Fibroblast of skin of abdomen (primary cell): ENCODE measurements around the gene MBD5.

Experiments used
- DNase-seq: peaks from one replicate; pipeline ENCODE4 v3.0.0-alpha.2; 2013

The MBD5 gene

GRCh38 chr2:148231858-148232257 lies 211.0 kb downstream of the MBD5 start:
- DNase-seq, result no peak

DNA sequence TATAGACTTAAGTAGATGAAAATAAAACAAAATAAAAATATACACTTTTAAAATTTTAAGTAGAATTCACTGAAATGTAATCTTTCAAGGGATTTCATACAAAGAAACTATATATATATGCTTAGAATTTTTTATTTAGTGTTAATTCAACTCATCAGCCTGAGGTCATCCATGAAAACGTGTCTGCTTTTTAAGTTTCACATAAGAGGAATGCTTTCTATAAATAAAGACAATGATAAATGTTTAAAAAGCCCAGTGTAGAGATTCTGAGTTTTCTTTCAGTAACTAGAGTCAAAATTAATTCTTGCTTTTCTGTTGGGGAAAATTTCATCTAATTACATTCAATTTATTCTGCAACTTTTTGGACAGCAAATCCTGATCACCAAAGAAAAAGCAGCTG lies 213.3 kb downstream of the MBD5 start:
- no peak for DNase-seq

GRCh38 chr2:148237911-148238310 lies 217.0 kb downstream of the MBD5 start:
- DNase-seq, result peak; percentile 10

DNA sequence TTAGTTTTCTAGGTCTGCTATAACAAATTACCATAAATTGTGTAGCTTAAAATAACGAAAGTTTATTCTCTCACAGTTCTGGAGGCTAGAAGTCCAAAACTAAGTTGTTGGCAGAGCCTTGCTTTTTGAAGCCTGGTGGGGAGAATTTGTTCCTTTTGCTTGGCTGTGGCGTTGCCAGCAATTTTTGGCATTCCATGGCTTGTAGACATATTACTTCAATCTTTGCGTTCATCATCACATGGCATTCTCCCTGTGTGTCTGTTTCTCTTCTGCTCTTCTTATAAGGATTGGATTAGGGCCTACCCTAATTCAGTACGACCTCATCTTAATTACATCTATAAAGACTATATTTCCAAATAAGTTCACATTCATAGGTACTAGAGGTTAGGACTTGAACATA lies 217.7 kb downstream of the MBD5 start:
- peak; percentile 40 for DNase-seq

- DNase-seq, result no peak
Observed at GRCh38 chr2:148240838-148241237, 219.9 kb downstream of the MBD5 start.

GRCh38 chr2:148244593-148245292 lies 223.9 kb downstream of the MBD5 start:
- DNase-seq, result peak; percentile 62

DNA sequence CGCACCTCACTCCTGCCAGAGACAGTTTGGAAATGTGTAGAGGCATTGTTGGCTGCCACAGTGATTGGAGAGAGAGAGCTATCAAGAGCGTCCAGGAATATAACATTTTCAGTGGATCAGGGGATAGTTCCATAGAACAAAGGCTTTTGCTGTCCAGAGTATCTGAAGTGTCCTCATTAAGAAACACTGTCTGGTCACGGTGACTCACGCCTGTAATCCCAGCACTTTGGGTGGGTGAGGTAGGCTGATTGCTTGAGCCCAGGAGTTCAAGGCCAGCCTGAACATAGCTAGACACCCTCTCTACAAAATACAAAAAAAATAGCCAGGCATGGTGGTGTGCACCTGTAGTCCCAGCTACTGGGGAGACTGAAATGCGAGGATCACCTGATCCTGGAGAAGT lies 231.1 kb downstream of the MBD5 start:
- no peak for DNase-seq

DNA sequence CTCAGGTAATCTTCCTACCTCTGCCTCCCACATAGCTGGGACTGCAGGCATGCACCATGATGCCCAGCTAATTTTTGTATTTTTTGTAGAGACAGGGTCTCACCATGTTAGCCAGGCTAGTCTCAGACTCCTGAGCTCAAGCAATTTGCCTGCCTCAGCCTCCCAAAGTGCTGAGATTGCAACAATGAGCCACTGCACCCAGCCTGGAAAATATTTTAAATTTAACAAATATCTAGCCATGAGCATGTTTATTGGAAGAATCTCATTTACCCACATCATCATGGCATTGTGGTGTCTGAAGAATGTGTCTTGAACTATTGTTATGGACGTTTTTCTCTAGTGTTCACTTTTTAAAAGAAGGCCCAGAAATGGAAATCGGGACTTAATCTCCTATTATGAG lies 231.8 kb downstream of the MBD5 start:
- no peak for DNase-seq

- DNase-seq, result no peak
Observed at GRCh38 chr2:148253685-148254084, 232.8 kb downstream of the MBD5 start.

GRCh38 chr2:148255929-148256328 lies 235.0 kb downstream of the MBD5 start:
- DNase-seq, result no peak

DNA sequence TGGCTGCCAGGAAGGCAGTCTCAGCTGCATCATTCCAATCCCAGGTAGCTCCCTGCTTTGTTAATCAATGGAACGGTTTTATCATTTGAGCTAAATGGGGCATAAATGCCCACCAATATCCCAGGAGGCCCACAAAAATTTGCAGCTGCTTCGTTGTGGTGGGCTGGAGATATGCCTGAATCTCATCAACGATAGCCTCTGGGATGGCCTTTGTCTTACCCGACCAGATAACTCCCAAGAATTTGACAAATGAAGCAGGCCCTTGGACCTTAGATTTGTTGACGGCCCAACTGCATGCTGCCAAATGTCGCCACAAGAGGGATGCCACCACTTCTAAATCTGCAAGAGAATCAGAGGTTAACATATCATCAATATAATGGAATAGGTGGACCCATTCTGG lies 236.4 kb downstream of the MBD5 start:
- no peak for DNase-seq

- DNase-seq, result no peak
Observed at GRCh38 chr2:148258124-148258523, 237.2 kb downstream of the MBD5 start.

- DNase-seq, result no peak
Observed at GRCh38 chr2:148259674-148260073, 238.8 kb downstream of the MBD5 start.

DNA sequence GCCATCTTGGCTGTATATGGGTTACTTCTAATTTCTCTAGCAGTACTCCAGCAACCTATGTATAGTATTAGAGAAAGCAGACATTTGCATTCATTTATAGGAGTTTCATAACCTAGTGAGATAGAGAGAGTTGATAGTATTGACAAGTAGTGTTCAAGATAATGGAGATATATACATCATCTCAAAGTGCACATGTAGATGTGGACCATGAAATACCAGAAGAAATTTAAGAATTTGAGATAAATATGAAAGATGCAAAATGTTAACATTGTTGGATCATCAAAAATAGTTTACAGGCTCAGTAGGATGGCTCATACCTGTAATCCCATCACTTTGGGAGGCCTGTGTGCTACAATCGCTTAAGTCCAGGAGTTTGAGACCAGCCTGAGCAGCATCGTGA lies 243.0 kb downstream of the MBD5 start:
- DNase-seq, result no peak

DNA sequence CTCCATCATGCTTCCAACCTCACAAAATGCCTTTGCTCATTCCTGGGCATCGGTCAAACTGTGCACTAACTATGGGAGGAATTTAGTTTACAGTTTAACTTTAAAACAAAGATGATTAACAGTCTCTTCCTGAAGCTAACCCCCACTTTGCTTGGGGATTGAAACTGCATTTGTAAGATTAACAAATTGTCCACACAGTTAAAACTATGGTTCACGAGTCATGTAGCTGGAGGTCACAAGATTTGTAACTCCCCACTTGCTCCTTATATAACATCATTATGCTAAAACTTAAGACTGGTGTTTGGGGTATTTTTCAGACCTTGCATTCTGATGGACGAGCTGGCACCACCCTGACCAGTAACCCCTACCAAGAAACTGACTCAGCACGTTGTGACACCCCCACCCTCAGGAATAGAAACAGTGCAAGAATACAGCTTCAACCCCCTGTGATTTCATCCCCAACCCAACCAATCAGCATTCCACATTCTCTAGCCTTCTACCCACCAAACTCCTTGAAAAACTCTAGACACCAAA lies 252.3 kb downstream of the MBD5 start:
- peak; percentile 64 for DNase-seq

- DNase-seq, result no peak
Observed at GRCh38 chr2:148279216-148279615, 258.3 kb downstream of the MBD5 start.

- DNase-seq, result peak; percentile 60
Observed at GRCh38 chr2:148282201-148282600, 261.3 kb downstream of the MBD5 start.

- DNase-seq, result no peak
Observed at GRCh38 chr2:148292431-148292830, 271.5 kb downstream of the MBD5 start.

- DNase-seq, result no peak
Observed at GRCh38 chr2:148298196-148298595, 277.3 kb downstream of the MBD5 start.

GRCh38 chr2:148299616-148300015 lies 278.7 kb downstream of the MBD5 start:
- DNase-seq, result no peak

GRCh38 chr2:148300544-148300943 lies 279.7 kb downstream of the MBD5 start:
- DNase-seq, result peak; percentile 47

DNA sequence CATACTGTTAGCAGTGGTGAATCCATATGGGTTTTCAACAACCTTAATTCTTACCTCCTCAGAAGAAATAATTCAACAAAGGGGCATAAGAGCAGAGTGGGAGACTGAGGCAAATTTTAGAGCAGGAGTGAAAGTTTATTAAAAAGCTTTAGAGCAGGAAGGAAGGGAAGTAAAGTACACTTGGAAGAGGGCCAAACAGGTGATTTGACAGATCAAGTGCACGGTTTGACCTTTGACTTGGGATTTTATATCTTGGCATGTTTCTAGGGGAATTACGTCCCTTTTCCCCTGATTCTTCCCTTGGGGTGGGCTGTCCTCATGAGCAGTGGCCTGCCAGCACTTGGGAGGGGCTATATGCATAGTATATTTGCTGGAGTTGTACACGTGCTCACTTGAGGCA lies 280.5 kb downstream of the MBD5 start:
- DNase-seq, result no peak

DNA sequence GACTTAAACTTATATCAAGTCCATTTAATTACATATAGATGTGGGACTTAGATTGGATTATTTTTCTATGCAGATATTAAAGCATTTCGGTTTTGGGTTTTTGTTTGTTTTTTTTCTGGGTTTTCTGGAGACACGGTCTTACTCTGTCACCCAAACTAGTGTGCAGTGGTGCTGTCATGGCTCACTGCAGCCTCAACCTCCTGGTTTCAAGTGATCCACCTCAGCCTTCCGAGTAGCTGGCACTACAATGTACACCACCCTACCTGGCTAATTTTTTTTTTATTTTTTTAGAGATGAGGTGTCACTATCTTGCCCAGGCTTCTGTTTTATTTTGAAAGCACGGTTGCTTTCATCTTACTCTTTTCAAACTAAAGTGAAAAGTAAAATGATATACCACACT lies 281.6 kb downstream of the MBD5 start:
- DNase-seq, result no peak

GRCh38 chr2:148303161-148303560 lies 282.3 kb downstream of the MBD5 start:
- no peak for DNase-seq

DNA sequence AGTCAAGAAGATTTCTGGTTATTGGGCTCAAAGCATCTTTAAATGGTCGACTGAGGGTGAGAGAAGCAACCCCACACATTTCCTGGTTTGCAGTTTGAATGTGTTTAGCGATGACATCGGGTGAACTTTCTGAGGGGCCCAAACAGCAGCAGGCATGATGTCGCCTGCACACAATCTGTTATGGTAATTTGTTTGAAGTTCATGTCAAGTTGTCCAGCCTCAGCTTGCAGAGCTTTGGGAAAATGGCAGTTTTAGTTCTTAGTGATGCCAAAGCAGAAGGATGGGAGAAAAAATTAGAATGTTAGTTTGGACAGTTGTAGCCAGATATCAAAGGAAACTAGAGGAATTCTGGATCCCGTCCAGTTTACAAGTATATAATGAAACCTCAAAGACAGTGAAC lies 284.6 kb downstream of the MBD5 start:
- no peak for DNase-seq
